Stomach (tissue), 9 donors: ENCODE data around the gene TP73. TPM values are rescaled to one million over a fixed set of nuclear protein-coding genes. Genes with fewer than 3 reads are reported as not detected.
A peak's percentile ranks its signal among the peaks of the same experiment; 100 is the strongest.

Source experiments
- DNase-seq, 2 donors: peaks; one replicate each; pipeline versions ENCODE4 v3.0.0 to v3.0.0-alpha.2; 2013 to 2019
- H3K27ac ChIP-seq, 5 donors: fragments of 200-600 bp in 4 of 5; sonication (generic) in 4 of 5; one replicate each; pipeline ENCODE4 v1.5.1; 2013 to 2019; ENCODE audit warnings: mild to moderate bottlenecking in 1 of 5, moderate library complexity in 1 of 5
- H3K27me3 ChIP-seq, 3 donors: fragments of 200-600 bp; sonication (generic); one replicate each; pipeline ENCODE4 v1.5.1; 2017 to 2019; ENCODE audit warnings: mixed run types in 1 of 3
- H3K36me3 ChIP-seq, 4 donors: fragments of 200-600 bp; sonication (generic); 1 replicate in 3 of 4; 2 replicates in 1 of 4; pipeline ENCODE4 v1.5.1; 2016 to 2019
- H3K4me1 ChIP-seq, 4 donors: fragments of 200-600 bp; sonication (generic); one replicate each; pipeline ENCODE4 v1.5.1; 2016 to 2019
- H3K4me3 ChIP-seq, 4 donors: fragments of 200-600 bp; sonication (generic) in 3 of 4; one replicate each; pipeline ENCODE4 v1.5.1; 2016 to 2019; ENCODE audit warnings: mild to moderate bottlenecking in 1 of 4
- H3K9me3 ChIP-seq, 4 donors: fragments of 200-600 bp; sonication (generic); one replicate each; pipeline ENCODE4 v1.5.1; 2016 to 2019
- EP300 ChIP-seq: sonication (generic); formaldehyde crosslinking; IDR thresholded peaks from one replicate; pipeline ENCODE4 v1.6.1; 2017; ENCODE audit warnings: antibody characterized with exemption
- POLR2A ChIP-seq, 4 donors: fragments of 450-650 bp; IDR thresholded peaks; one replicate each; pipeline ENCODE4 v1.6.1; 2016; ENCODE audit warnings: antibody characterized with exemption in 4 of 4, control low read depth in 2 of 4, mild to moderate bottlenecking in 1 of 4, moderate library complexity in 1 of 4
- POLR2AphosphoS5 ChIP-seq, 3 donors: sonication (generic); formaldehyde crosslinking; IDR thresholded peaks; one replicate each; pipeline ENCODE4 v1.6.1; 2016; ENCODE audit warnings: antibody characterized with exemption in 3 of 3
- WGBS, 5 donors: extraction: QIAGEN DNeasy Blood & Tissue Kit in 3 of 5; methylation state at CpG; one replicate each; pipeline versions ENCODE4 v1.1.5 to v1.1.7; 2013 to 2018; 5-methylcytosine and 5-hydroxymethylcytosine counted together
- intact Hi-C: fragments of 100-400 bp; cut with DNase I; formaldehyde crosslinking; loops from one replicate; pipeline ENCODE4 v1.15.1; 2023; ENCODE audit warnings: low total_unique reads
- polyA plus RNA-seq, 3 donors: library from polyadenylated mRNA; stranded (reverse); fragments of 200-250 nt; gene quantifications; one replicate each; pipeline ENCODE4 v1.2.3, GENCODE V29; 2013
- total RNA-seq, 5 donors: library from RNA; depleted of rRNA; stranded (reverse); fragments of >200 nt; gene quantifications; one replicate each; pipeline versions ENCODE4 v1.1.0 to v1.2.3, GENCODE V29; 2014 to 2016
- TF ChIP-seq, protein P1 (sequence below), 7 experiments: fragments of 450-650 bp in 4 of 7; fragments of 200-600 bp in 3 of 7; sonication (generic) in 3 of 7; IDR thresholded peaks; one replicate each; pipeline ENCODE4 v1.5.1; 2016 to 2019; ENCODE audit warnings: antibody characterized with exemption in 7 of 7, control low read depth in 2 of 7, mild to moderate bottlenecking in 1 of 7
- donor health status: healthy with polysubstance abuse.
- donor health status: Bipolar disorder and iron deficiency.
- donor health status: healthy.

The TP73 gene
- total and polyA plus RNA-seq, 8 donors: 0.25 to 9.8 (median 1.4) TPM; not detected in 4

DNA sequence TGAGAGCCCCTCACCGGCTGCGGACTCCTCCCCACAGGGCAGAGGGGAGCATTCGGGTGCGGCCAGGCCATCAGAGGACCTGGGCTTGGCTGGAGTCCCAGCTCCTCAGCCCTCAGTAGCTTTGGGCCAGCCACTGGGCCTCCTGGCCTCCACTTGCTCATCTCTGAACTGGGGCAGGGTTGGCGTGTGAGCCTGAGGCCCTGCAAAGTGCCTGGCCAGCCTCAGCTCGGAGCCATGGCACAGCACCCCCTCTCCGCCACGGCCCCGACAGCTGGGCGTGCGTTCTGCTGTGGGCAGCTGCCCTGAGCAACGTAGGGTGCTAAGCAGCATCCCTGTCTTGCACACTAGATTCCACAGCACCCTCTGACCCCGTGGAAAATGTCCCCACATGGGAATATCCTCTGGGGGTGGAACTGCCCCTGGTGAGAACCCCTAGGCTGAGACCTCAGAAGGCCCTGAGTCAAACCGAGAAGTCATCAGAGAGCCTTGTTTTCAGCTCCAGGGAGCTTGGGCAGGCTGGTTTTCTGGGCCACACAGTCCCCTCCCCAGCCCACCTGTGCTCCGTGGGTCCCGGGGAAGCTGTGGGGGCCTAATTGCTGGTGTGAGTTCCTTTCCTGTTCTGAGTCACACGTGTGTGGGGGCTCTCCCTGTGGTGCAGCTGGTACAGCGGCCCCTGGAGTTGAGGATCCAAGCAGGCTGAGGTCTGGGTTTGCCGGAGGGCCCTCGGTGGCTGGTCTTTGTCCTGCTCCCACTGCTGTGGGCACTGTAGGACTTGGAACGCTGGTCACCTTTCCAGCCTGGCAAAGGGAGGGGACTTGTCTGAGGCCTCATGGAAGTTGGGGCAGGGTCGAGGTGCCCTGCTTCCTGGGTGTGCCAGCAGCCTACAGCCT, 24.5 kb downstream of the TP73 start:
- intact Hi-C loops: no loop called here
- TF ChIP-seq EP300: no peak
- TF ChIP-seq, protein P1, sequence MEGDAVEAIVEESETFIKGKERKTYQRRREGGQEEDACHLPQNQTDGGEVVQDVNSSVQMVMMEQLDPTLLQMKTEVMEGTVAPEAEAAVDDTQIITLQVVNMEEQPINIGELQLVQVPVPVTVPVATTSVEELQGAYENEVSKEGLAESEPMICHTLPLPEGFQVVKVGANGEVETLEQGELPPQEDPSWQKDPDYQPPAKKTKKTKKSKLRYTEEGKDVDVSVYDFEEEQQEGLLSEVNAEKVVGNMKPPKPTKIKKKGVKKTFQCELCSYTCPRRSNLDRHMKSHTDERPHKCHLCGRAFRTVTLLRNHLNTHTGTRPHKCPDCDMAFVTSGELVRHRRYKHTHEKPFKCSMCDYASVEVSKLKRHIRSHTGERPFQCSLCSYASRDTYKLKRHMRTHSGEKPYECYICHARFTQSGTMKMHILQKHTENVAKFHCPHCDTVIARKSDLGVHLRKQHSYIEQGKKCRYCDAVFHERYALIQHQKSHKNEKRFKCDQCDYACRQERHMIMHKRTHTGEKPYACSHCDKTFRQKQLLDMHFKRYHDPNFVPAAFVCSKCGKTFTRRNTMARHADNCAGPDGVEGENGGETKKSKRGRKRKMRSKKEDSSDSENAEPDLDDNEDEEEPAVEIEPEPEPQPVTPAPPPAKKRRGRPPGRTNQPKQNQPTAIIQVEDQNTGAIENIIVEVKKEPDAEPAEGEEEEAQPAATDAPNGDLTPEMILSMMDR (IDR thresholded peaks at IDR 0.05): no peak
- TF ChIP-seq POLR2AphosphoS5 (IDR thresholded peaks at IDR 0.05): no peak
- TF ChIP-seq POLR2A (IDR thresholded peaks at IDR 0.05): no peak
- no peak for DNase-seq
- peak overlapping the region in 1 of 5 donors; percentile 39 for H3K27ac ChIP-seq
- no peaks in the 10 kb centered on the region for H3K9me3 ChIP-seq
- H3K4me3 ChIP-seq: no peak overlapping the region
- peaks cover 0 to 18% (median 10%) of the 10 kb centered on the region in 4 donors for H3K4me1 ChIP-seq
- H3K27me3 ChIP-seq: peaks cover 0 to 58% (median under 1%) of the 10 kb centered on the region in 3 donors
- no peaks in the 10 kb centered on the region for H3K36me3 ChIP-seq
- 61 to 71% (median 69%) methylated on average over 9 to 22 of the region's 22 CpGs for WGBS, 5 donors

DNA sequence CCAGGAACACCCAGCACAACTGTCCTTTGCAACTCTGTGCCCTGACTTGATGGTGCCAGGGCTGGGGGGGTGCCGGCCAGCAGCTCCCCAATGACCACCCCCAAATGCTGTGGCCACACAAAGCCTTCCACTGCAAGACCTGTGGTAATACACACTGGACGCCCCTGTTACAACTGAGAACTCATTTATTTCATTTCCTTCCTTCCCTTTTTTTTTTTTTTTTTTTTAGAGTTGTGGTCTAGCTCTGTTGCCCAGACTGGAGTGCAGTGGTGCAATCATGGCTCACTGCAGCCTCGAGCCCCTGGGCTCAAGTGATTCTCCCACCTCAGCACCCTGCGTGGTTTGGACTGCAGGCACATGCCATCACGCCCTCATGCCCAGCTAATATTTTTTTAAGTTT, 25.2 kb downstream of the TP73 start:
- TF ChIP-seq, protein P1 (IDR thresholded peaks at IDR 0.05): no peak
- TF ChIP-seq POLR2A (IDR thresholded peaks at IDR 0.05) (no peak), EP300 (no peak)
- Histone ChIP-seq H3K9me3 (no peaks in the 10 kb centered on the region), H3K36me3 (no peaks in the 10 kb centered on the region), H3K4me3 (no peak overlapping the region), H3K4me1 (peaks cover 0 to 18% (median 10%) of the 10 kb centered on the region in 4 donors), H3K27me3 (peaks cover 0 to 51% (median 0%) of the 10 kb centered on the region in 3 donors), H3K27ac (peak overlapping the region in 1 of 5 donors; percentile 39)
- no peak for DNase-seq
- 63 to 81% (median 69%) methylated on average over 5 of the region's 5 CpGs for WGBS, 5 donors
- intact Hi-C loops: no loop called here

GRCh38 chr1:3678361-3679097, 26.2 kb downstream of the TP73 start:
- H3K4me3 ChIP-seq: no peak overlapping the region
- H3K9me3 ChIP-seq: no peaks in the 10 kb centered on the region
- H3K4me1 ChIP-seq: peaks cover 0 to 18% (median 10%) of the 10 kb centered on the region in 4 donors
- intact Hi-C loops: no loop called here
- H3K27ac ChIP-seq: no peak overlapping the region
- TF ChIP-seq POLR2A (IDR thresholded peaks at IDR 0.05): no peak
- TF ChIP-seq, protein P1 (IDR thresholded peaks at IDR 0.05): no peak
- TF ChIP-seq POLR2AphosphoS5 (IDR thresholded peaks at IDR 0.05): no peak
- no peak for TF ChIP-seq EP300
- DNase-seq: no peak
- WGBS, 5 donors: 61 to 72% (median 64%) methylated on average over 14 to 21 of the region's 21 CpGs
- H3K36me3 ChIP-seq: no peaks in the 10 kb centered on the region
- H3K27me3 ChIP-seq: peaks cover 0 to 48% (median 0%) of the 10 kb centered on the region in 3 donors

GRCh38 chr1:3679098-3679555, 26.8 kb downstream of the TP73 start:
- intact Hi-C loops: no loop called here

More at GRCh38 chr1:3679098-3679555, 26.8 kb downstream of the TP73 start:
- no peaks in the 10 kb centered on the region for H3K36me3 ChIP-seq
- no peak overlapping the region for H3K27ac ChIP-seq
- no peak overlapping the region for H3K4me3 ChIP-seq
- peaks cover 2 to 21% (median 14%) of the 10 kb centered on the region in 4 donors for H3K4me1 ChIP-seq
- peaks cover 0 to 49% (median 6%) of the 10 kb centered on the region in 3 donors for H3K27me3 ChIP-seq
- TF ChIP-seq POLR2AphosphoS5 (IDR thresholded peaks at IDR 0.05): no peak
- TF ChIP-seq POLR2A (IDR thresholded peaks at IDR 0.05): no peak
- no peak for TF ChIP-seq EP300
- TF ChIP-seq, protein P1 (IDR thresholded peaks at IDR 0.05): no peak
- H3K9me3 ChIP-seq: no peaks in the 10 kb centered on the region
- WGBS, 5 donors: 55 to 88% (median 76%) methylated on average over 17 to 18 of the region's 18 CpGs
- no peak for DNase-seq
